ENCODE results near the gene KIF15. TPM values are rescaled to one million over a fixed set of nuclear protein-coding genes. Genes with fewer than 3 reads are reported as not detected.

KIF15 gene
- total RNA-seq, 1 experiment from 2014 or later: 10.0 TPM

DNA sequence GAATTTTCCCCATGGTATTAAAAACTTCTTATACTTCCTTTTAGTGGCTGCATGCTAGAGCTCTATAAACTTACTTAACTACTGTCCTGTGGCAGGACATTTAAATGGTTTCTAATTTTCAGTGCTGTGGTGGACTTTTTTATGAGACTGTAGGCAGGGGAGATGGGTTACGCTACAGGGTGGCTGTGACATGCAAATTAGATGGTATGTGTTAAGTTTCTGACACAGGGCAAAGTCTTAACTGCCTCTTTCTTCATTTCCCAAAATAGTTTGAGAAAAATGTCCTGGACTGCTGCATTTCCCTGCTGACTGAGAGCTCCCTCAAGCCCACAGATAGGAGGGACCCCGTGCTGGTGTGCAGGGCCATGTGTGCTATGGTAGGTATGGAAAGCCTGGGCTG is 134.8 kb downstream of the KIF15 start:
- no peak for DNase-seq (ENCODE audit: low read depth, low spot score)
- in situ Hi-C loops (cut with HindIII; ENCODE audit: low pct_unique_long_range_greater_than_20kb, low sequenced_read_pairs): no loop called here

DNA sequence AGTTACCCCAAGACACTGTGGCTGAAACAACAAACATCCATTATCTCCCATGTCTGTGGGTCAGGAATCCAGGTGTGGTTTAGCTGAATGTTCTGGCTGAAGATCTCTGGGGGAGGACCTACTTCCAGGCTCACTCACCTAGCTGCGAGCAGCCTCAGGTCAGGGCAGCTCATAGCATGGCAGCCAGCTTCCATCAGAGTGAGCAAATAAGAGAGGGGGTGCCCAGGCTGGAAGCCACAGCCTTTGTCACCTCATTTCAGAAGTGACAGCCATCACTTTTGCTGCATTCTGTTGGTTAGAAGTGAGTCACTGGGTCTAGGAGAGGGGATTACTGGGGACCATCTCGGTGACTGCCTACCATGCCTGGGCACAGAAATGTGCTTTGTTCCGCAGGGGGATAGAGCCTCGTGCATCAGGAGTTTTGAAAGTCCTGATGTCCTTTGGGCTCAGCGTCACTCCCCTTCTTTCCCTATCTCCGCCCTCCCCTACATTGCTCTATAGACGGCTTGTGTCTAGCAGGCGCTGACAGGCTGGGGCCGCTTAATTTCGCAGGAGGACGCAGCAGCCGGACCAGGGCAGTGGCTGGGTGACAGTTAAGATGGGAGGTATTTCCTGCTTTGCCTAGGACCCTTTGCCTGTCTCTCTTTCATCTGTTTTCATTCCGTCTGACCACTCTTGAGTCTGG is 138.2 kb downstream of the KIF15 start:
- DNase-seq (ENCODE audit: low read depth, low spot score): no peak
- in situ Hi-C loops (cut with HindIII; ENCODE audit: low pct_unique_long_range_greater_than_20kb, low sequenced_read_pairs): no loop called here

DNA sequence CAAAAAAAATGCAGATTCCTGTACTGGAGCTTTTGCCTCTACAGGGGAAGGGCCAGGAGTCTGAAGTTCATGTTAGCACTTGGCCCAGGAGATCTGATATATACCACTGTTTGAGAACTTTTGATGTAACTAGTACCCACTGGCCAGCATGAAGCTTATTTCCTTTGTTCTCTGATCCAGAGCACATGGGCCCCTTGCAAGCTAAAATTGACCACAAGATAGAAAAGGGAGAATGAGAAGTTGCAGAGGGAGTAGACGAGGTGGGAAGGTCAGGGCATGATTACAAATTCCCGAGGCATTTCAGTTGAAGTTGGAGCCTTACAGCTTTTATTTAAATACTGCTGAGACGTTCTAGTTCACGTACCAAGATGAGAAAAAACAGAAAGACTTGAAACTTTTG is 141.0 kb downstream of the KIF15 start:
- in situ Hi-C loops (cut with HindIII; ENCODE audit: low pct_unique_long_range_greater_than_20kb, low sequenced_read_pairs): no loop called here
- no peak for DNase-seq (ENCODE audit: low read depth, low spot score)

Other genes with a start within 250 kb of the KIF15 start
- 1.1 and 2.1 TPM in 2 replicates for gene ZKSCAN7, start 206.6 kb upstream of the KIF15 start, total RNA-seq (2014; rRNA removed; shearing (Covaris generic))
- 0.03 TPM in 2 replicates for gene ZNF660, start 176.8 kb upstream of the KIF15 start, total RNA-seq (2014; rRNA removed; shearing (Covaris generic))
- gene ZNF197, start 136.8 kb upstream of the KIF15 start, total RNA-seq (2014; rRNA removed; shearing (Covaris generic)): 6.7 and 7.1 TPM in 2 replicates
- gene ZNF35, start 113.1 kb upstream of the KIF15 start, total RNA-seq (2014; rRNA removed; shearing (Covaris generic)): 0.13 TPM in 2 replicates
- gene ZNF502, start 49.1 kb upstream of the KIF15 start, total RNA-seq (2014; rRNA removed; shearing (Covaris generic)): 2.3 and 3.5 TPM in 2 replicates
- 2.5 and 5.0 TPM in 2 replicates for gene ZNF501, start 32.2 kb upstream of the KIF15 start, total RNA-seq (2014; rRNA removed; shearing (Covaris generic))
- 20.2 and 21.1 TPM in 2 replicates for gene KIAA1143, start 175 bp upstream of the KIF15 start, total RNA-seq (2014; rRNA removed; shearing (Covaris generic))
- gene TMEM42, start 100.1 kb downstream of the KIF15 start, total RNA-seq (2014; rRNA removed; shearing (Covaris generic)): 1.1 and 1.3 TPM in 2 replicates
- gene TGM4, start 112.8 kb downstream of the KIF15 start, total RNA-seq (2014; rRNA removed; shearing (Covaris generic)): not detected in 2 replicates
- gene ZDHHC3, start 214.4 kb downstream of the KIF15 start, total RNA-seq (2014; rRNA removed; shearing (Covaris generic)): 46.2 and 55.0 TPM in 2 replicates
- 53.7 and 57.8 TPM in 2 replicates for gene EXOSC7, start 214.4 kb downstream of the KIF15 start, total RNA-seq (2014; rRNA removed; shearing (Covaris generic))